NCI-H510A treated with DMSO at 0.1 percent for 48 hours (cell line): Measurements from ENCODE around the gene MEN1.
"Not testable (repeated sequence)": the region's sequence is repeated elsewhere in the genome, so short reads cannot be mapped to it uniquely, and the experiment has no call there.

Source experiments
- DNase-seq: peaks from one replicate; lab custom pipeline; 2025; lab: John Stamatoyannopoulos, UW

Gene MEN1

GRCh38 chr11:64845776-64846129, 35.4 kb upstream of the MEN1 start:
- DNase-seq = not testable (repeated sequence)

DNA sequence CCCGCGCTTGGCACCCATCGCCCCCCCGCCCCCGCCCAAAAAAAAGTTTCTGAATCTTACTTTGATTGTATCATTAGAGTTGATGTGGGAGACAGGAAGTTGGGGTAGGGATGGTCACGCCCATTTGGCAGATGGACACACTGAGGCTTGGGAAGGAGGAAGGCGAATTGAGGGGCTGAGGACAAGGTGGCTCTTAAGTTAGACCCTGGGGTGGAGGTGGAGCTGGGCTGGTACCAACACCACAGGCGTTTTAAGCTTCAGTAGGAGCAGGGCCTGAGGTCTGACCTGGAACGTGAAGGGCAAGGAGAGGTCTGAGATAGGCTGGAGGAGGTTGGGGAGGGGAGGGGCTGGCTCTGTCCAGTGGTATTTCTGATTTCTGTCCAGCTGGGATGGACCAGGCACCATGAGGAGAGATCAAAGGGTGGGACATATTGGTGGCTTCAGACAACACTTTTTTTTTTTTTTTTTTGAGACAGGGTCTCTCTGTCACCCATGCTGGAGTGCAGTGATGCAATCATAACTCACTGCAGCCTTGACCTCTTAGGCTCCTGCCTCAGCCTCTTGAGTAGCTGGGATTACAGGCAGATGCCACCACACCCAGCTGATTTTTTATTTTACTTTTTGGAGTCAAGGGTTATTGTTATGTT, 34.9 kb upstream of the MEN1 start:
- DNase-seq = no peak

DNA sequence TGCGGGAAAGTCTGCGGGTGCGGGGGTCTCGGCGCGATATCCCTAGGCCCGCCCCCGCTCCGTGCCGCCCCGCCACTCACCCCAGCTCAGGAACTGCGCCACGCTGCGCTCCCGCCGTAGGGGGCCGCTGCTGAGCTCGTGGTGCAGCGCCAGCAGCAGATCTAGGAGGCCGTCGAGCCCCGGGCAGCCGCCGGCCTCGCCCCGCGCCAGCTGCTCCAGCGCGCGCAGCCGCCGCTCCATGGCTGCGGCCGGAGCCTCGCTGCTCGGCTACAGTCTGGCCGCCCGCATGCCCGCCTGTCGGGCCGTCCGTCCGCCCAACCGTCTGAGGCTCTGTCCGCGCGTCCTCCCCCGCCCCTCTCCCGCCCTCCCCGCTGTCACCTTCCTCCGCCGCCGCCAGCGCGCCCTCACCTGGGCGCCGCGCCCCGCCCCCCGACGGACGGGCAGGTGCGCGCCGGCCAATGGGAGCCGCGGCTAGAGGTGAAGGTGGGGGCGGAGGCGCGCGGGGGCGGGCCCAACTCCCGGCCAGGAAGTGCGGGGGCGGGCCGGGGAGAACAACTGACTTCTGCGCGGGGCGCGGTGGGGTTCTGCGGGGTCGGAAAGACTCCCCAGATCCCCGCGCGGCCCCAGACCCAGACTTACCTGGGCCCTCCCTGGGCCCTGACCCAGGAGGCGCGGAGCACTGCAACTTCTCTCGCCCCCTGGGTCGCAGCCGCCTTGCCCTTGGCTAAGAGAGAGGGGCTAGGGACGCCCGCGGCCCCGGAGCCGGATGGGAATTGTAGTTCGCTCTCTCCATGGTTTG, 34.2 kb upstream of the MEN1 start, which contains the start of gene CDC42BPG:
Gene CDC42BPG (minus strand): TSS at position 324 of the 799 bp plus-strand sequence. CDS start 84 bp downstream, at position 240.
- DNase-seq = peak; percentile 89

DNA sequence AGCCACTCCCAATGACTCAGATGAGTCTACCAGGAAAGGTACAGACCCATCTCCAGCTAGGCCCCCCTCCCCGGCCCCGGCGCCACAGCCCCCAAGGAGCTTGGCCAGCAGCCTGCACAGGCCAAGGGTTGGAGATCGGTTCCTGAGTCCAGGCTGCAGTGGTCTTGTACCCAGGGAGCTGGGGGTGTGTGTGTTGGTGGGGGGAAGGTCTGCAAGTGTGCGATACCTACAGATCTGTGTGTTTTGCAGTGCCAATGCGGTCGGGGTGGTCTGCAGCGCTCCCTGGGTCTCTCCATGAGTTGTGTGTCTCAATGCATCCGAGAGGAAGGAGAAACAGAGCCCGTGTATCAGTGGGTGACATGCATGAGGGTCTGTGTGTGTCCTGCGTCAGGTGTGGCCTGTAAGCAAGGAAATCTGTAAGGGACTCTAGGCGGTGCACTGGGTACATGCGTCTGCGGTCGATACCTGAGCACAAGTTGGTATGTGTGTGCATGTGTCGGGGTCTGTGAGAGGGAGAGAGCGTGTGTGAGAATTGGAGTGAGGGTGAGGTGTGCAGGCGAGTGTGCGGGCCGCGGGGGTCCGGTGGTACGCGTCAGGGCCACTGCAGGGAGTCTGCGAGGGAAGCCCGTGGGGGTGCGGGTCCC, 33.5 kb upstream of the MEN1 start:
- DNase-seq = no peak

GRCh38 chr11:64842851-64843685, 32.7 kb upstream of the MEN1 start:
- DNase-seq = no peak

DNA sequence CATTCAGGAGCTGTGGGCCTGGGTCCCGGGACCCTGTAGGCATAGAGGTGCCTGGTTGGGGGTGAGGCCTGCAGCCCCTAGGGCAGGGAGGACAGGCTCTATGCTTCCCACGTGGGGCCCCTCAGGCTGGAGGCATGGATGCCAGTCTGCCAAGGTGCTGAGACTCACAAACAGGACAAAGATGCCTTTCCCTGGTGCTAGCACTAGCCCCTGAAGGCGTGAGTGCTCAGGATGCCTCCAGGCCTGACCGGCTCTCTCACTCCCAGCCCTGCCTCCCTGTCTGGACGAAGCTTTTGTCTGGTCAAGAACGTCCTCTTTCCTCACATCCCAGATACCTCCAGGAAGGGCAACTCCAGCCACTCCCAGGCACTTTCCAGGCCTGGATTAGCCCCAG, 32.0 kb upstream of the MEN1 start:
- DNase-seq = no peak

DNA sequence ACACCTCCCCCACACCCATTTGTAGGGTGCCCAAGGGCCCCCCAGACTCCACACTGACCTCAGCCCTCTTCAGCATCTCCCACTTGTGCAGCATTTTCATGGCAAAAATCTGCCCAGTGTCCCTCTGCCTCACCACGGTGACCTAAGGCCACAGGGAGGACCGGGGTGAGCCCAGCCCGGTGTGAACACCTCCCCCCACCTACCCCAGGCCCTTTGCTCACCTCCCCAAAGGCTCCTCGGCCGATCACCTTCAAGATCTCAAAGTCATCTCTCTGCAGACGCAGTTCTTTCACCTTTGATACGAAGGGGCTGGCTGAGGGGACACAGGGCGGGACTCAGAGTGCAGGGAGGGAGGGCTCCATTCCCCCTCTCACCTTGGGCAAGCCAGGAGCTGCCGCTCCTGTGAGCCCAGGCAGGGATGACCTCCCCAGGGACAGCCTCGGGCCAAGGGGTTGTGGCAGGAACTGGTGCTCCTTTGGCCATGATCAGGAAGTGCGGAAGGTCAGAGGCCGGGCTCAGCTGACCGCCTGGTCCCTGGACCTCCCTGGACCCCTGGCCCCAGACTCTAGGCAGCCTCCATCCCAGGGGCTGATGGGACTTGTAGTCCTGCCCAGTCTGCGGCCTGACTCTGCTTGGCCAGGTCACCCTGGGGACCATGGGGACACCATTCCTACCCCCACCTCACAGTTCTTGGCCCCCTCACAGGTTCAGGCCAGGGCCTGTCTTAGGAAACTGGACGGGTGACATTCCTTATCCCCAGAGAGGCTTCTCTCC, 31.4 kb upstream of the MEN1 start:
- DNase-seq = no peak

DNA sequence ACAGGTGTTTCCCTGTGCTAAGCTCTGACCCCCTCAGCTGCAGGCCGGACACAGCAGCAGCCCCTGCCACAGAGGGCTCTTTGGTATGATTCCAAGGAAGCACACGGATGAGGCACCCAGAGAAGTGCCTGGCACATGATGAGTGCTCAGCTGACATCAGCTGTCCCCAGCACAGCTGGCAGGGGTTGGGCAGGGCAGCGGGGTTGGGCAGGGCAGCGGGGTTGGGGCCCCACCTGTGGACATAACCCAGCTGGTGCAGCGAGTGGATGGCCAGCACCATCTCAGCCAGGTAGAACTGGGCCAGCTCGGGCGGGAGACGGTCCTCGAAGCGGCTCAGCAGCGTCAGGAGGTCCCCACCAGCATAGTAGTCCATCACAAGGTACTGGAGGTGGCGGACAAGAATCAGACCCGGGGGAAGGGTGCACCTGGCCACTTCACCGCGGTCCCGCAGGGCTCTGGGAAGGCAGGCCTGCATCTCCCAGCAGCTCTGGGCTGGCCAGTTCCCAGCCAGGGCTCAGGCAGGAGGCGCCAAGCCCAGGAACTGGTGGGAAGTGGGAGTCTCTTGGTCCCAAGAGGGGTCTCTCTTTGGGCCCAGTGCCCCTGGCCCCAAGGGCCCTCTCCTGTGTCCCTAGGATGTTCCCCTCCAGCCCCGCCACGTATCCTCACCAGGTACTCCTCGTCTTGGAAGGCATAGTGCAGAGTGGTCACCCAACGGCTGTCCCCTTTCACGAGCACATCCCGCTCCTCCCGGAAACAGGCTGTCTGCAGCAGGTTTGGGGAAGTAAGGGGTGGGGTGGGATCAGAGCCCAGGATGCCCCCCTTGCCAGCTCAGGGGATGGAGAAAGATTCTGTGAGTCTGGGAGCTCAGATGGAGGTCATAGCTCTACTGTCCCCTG, 29.8 kb upstream of the MEN1 start:
- DNase-seq = no peak

DNA sequence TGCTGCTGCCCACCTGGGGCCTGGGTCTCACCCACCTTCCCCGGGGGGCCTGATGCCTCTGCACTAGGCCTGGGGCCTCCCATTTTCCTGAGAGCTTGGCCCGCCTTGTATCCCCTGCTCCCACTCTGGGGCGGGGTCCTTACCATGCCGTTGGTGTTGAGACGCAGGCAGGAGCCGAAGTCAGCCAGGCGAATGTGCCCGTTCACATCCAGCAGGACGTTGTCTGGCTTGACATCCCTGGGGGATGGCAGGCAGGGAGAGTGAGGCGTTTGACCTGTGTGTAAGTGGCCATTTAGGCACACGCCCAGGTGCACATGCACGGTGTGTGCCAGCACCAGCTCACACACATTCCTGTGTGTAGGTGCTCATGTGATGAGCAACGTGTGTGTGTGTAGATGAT, 29.0 kb upstream of the MEN1 start:
- no peak for DNase-seq

GRCh38 chr11:64838600-64839334, 28.4 kb upstream of the MEN1 start:
- DNase-seq = no peak

GRCh38 chr11:64837887-64838351, 27.6 kb upstream of the MEN1 start:
- DNase-seq = no peak

DNA sequence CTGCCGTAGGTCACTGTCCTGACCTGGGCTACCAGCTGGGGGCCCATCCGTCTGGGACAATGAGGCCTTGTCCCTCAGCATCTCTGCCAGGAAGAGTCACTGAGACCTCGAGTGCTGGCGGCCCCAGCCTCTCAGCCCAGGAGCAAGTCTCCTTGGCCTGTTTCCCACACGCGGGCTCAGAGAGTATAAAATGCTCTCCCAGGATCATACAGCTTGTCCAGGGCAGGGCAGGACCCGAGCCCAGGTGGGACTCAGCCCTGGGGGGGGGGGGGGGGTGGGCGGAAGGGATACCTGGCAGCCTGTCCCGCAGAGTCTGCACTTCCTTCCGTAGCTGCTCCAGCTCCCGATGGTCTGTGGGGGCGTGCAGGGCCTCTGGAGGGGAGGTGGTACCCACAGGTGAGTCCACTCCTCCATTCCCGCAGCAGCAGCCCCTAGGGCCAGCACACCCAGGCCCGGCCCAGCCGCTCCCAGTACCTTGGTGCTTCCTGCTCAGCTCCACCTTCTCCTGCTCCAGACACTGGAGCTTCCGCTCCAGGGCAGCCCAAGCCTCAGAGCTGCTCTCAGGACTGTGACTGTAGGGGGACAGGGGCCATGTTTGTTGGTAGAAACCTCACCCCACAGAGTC, 26.2 kb upstream of the MEN1 start:
- DNase-seq = no peak

DNA sequence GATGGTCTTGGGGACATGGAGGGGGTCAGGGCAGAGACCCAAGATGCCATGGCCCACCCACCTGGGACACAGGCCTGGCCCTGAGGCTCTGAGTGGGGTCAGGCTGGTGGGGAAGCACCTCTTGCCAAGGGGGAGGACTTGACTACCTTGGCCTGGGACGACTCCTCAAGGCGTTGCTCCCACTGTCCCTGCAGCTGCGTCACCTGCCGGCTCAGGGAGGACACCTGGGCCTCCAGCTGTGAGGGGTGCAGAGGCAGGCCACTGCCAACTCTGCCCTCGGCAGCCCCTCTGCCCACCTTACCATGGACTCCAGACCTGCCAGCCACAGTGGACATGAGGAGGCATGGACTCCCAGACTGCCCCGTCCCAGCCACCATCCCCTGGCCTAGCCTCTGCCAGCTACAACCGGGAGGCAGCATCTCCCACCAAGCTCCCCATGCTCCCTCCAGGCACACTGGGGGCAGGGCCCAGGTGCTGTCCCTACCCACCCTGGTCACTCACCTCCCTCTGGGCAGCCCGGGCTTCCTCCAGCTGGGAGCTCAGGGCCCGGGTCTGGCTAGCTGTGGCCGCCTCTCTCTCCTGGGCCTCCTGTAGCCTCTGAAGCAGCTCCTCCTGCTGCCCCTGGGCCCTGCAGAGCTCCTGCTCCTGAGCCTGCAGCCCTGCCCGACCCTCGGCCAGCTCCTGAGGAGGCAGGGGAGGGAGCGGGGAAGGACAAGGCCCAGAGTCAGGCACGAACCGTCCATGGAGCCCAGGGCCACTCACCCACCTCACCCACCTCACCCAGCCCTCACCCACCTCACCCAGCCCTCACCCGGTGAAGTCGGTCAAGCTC, 25.5 kb upstream of the MEN1 start:
- DNase-seq = no peak

DNA sequence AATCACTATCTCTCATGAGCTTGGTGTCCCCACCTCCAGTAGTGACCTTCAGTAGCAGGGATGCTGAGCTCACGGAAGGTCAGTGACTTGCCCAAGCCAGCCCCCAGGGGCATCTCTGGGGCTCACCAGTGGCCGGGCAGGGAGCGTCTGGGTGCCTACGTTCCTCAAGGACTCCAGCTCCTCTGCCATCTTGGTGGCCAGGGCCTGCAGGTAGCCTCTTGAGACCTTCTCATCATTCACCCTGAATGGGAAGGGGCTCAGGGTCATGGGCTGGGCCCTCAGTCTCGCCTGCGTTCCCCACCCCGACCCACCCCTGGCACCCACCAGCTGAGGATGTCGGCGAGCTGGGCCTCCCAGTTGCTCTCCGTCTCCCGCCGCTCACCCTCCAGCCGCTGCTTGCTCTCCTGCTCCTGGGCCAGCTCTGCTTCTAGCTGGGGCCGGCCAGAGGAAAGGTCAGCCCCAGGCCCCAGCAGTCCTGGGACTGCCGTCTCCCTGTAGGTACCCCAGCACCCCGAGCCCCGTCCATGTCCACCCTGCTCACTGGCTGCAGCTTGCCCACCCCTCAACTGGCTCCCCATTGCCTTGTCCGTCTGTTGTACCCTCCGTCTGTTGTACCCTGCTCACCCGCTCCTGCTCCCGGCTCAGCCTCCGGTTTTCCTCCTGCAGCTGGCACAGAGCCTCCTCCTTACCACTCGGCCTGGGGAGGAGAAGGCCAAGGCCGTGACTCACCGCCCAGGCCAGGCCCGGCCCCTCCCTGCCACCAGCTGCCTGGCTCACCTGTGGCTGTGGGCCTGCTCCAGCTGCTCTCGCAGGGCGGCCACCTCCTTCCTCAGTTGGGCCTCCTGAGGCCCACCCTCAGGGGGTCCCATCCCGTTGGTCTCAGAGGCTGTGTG, 24.6 kb upstream of the MEN1 start:
- no peak for DNase-seq

- DNase-seq = no peak
Observed at GRCh38 chr11:64834031-64834722, 23.8 kb upstream of the MEN1 start.

- DNase-seq = no peak
Observed at GRCh38 chr11:64833509-64833908, 23.2 kb upstream of the MEN1 start.

GRCh38 chr11:64833198-64833502, 22.8 kb upstream of the MEN1 start:
- no peak for DNase-seq
